AG09309 (cell line): Measurements from ENCODE around the gene RHBDL1.

Experiments used
- DNase-seq: peaks from one replicate; pipeline ENCODE4 v3.0.0-alpha.2; 2010; ENCODE audit warnings: low read depth
- H3K4me3 ChIP-seq: 2 replicates; pipeline ENCODE4 v1.5.1; 2011; ENCODE audit warnings: mild to moderate bottlenecking, low read depth, low read length, moderate library complexity; ENCODE audit not compliant: control insufficient read depth
- CTCF ChIP-seq: IDR thresholded peaks from 2 replicates; pipeline ENCODE4 v1.5.1; 2011; ENCODE audit warnings: mild to moderate bottlenecking, low read depth, low read length, inconsistent platforms; ENCODE audit not compliant: insufficient read depth, control insufficient read depth; ENCODE audit errors: missing control alignments

Gene RHBDL1

GRCh38 chr16:720447-720989 lies 45.0 kb downstream of the RHBDL1 start:
- no peak for DNase-seq
- peak; percentile 40 for TF ChIP-seq CTCF
- H3K4me3 ChIP-seq, result peak overlapping the region; percentile 71

- no peak for TF ChIP-seq CTCF
- H3K4me3 ChIP-seq, result peak within 1 kb of the TSS; percentile 71
- no peak for DNase-seq
Observed at GRCh38 chr16:720990-721764, 45.7 kb downstream of the RHBDL1 start, which contains the start of gene ANTKMT. Gene ANTKMT (plus strand): TSS chr16:721146. CDS start chr16:721275, 129 bp downstream.

- peak overlapping the region; percentile 71 for H3K4me3 ChIP-seq
- DNase-seq, result no peak
- TF ChIP-seq CTCF, result no peak
Observed at GRCh38 chr16:721765-722540, 46.5 kb downstream of the RHBDL1 start.

GRCh38 chr16:722835-723633 lies 47.6 kb downstream of the RHBDL1 start:
- H3K4me3 ChIP-seq, result no peak overlapping the region
- no peak for TF ChIP-seq CTCF
- no peak for DNase-seq

- H3K4me3 ChIP-seq, result no peak overlapping the region
- no peak for TF ChIP-seq CTCF
- DNase-seq, result no peak
Observed at GRCh38 chr16:723695-724094, 48.2 kb downstream of the RHBDL1 start.
